Measurements from ENCODE around the gene KIF26A.

Gene KIF26A

GRCh38 chr14:104206281-104206904 is 68.0 kb downstream of the KIF26A start (continued):
- TF ChIP-seq, protein P1, sequence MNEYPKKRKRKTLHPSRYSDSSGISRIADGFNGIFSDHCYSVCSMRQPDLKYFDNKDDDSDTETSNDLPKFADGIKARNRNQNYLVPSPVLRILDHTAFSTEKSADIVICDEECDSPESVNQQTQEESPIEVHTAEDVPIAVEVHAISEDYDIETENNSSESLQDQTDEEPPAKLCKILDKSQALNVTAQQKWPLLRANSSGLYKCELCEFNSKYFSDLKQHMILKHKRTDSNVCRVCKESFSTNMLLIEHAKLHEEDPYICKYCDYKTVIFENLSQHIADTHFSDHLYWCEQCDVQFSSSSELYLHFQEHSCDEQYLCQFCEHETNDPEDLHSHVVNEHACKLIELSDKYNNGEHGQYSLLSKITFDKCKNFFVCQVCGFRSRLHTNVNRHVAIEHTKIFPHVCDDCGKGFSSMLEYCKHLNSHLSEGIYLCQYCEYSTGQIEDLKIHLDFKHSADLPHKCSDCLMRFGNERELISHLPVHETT (tag by site-specific recombination; IDR thresholded peaks at IDR 0.05): no peak
- TF ChIP-seq ZNF24 (tag by site-specific recombination; IDR thresholded peaks at IDR 0.05) (no peak), ZBTB49 (tag by site-specific recombination; IDR thresholded peaks at IDR 0.05; ENCODE audit: low read depth) (no peak), ZNF341 (tag by site-specific recombination; IDR thresholded peaks at IDR 0.05; ENCODE audit: low read depth) (no peak), ZNF596 (tag by site-specific recombination; IDR thresholded peaks at IDR 0.05) (no peak), HIC1 (tag by site-specific recombination; IDR thresholded peaks at IDR 0.05) (no peak), ZFHX2 (tag by site-specific recombination; conservative IDR thresholded peaks at IDR 0.05) (peak; percentile 91), ZXDB (tag by site-specific recombination; IDR thresholded peaks at IDR 0.05) (no peak), ZBTB20 (tag by site-specific recombination; IDR thresholded peaks at IDR 0.05) (peak; percentile 70), GLI2 (tag by site-specific recombination; IDR thresholded peaks at IDR 0.05; ENCODE audit: borderline replicate concordance, low read depth) (no peak), TCF7L2 (IDR thresholded peaks at IDR 0.05; ENCODE audit: borderline replicate concordance, low read depth, low read length) (peak; percentile 87), ZNF48 (tag by site-specific recombination; IDR thresholded peaks at IDR 0.05) (no peak), SP2 (tag by site-specific recombination; IDR thresholded peaks at IDR 0.05) (peak; percentile 53)
- TF ChIP-seq, protein P2, sequence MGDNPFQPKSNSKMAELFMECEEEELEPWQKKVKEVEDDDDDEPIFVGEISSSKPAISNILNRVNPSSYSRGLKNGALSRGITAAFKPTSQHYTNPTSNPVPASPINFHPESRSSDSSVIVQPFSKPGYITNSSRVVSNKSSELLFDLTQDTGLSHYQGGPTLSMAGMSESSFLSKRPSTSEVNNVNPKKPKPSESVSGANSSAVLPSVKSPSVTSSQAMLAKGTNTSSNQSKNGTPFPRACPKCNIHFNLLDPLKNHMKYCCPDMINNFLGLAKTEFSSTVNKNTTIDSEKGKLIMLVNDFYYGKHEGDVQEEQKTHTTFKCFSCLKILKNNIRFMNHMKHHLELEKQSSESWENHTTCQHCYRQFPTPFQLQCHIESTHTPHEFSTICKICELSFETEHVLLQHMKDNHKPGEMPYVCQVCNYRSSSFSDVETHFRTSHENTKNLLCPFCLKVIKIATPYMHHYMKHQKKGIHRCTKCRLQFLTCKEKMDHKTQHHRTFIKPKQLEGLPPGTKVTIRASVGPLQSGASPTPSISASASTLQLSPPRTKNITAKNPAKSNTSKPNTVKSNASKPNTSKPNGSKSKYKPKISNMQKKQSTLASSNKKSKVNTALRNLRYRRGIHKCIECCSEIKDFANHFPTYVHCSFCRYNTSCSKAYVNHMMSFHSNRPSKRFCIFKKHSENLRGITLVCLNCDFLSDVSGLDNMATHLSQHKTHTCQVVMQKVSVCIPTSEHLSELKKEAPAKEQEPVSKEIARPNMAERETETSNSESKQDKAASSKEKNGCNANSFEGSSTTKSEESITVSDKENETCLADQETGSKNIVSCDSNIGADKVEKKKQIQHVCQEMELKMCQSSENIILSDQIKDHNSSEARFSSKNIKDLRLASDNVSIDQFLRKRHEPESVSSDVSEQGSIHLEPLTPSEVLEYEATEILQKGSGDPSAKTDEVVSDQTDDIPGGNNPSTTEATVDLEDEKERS (tag by site-specific recombination; IDR thresholded peaks at IDR 0.05): no peak
- TF ChIP-seq, protein P3, sequence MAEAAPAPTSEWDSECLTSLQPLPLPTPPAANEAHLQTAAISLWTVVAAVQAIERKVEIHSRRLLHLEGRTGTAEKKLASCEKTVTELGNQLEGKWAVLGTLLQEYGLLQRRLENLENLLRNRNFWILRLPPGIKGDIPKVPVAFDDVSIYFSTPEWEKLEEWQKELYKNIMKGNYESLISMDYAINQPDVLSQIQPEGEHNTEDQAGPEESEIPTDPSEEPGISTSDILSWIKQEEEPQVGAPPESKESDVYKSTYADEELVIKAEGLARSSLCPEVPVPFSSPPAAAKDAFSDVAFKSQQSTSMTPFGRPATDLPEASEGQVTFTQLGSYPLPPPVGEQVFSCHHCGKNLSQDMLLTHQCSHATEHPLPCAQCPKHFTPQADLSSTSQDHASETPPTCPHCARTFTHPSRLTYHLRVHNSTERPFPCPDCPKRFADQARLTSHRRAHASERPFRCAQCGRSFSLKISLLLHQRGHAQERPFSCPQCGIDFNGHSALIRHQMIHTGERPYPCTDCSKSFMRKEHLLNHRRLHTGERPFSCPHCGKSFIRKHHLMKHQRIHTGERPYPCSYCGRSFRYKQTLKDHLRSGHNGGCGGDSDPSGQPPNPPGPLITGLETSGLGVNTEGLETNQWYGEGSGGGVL (tag by site-specific recombination; IDR thresholded peaks at IDR 0.05): no peak

Measured in HEK293 (cell line).